ENCODE results near the gene NEU4. TPM values are rescaled to one million over a fixed set of nuclear protein-coding genes. Genes with fewer than 3 reads are reported as not detected.
"Not testable (repeated sequence)": the region's sequence is repeated elsewhere in the genome, so short reads cannot be mapped to it uniquely, and the experiment has no call there.

NEU4 gene
- 10 to 100 TPM in 1 of 12 donors, 1 to 10 TPM in 10, not detected in 1; 2.3 to 27.3 (median 4.5) TPM for polyA plus RNA-seq (ENCODE audit: insufficient read length in 12 of 12)
- long read RNA-seq, donor 1, transcript NEU4-205 (4 exons, 2,273 nt) = major isoform, 6 of 8 reads
- long read RNA-seq, donor 1, partial matches to known transcripts = 0 of 8 reads
- long read RNA-seq, donor 1, other reads (novel, unspliced or antisense) = 0 of 8 reads
- long read RNA-seq, donor 2, partial matches to known transcripts = 0 of 6 reads
- long read RNA-seq, donor 2, other reads (novel, unspliced or antisense) = 0 of 6 reads
- long read RNA-seq, donor 3, partial matches to known transcripts = 0 of 2 reads
- long read RNA-seq, donor 3, other reads (novel, unspliced or antisense) = 0 of 2 reads
- long read RNA-seq, donor 4 = 0 reads
- long read RNA-seq, donor 5, partial matches to known transcripts = 0 of 6 reads
- long read RNA-seq, donor 5, other reads (novel, unspliced or antisense) = 0 of 6 reads
- long read RNA-seq, donor 6 = 0 reads
- long read RNA-seq, donor 7 = 0 reads
- long read RNA-seq, donor 8, partial matches to known transcripts = 0 of 4 reads
- long read RNA-seq, donor 8, other reads (novel, unspliced or antisense) = 0 of 4 reads
- long read RNA-seq, donor 9 = 0 reads
- long read RNA-seq, donor 10, partial matches to known transcripts = 0 of 3 reads
- long read RNA-seq, donor 10, other reads (novel, unspliced or antisense) = 0 of 3 reads
- long read RNA-seq, donor 11, partial matches to known transcripts = 0 of 2 reads
- long read RNA-seq, donor 11, other reads (novel, unspliced or antisense) = 0 of 2 reads

GRCh38 chr2:241808721-241809382, at the start of gene NEU4:
NEU4 (plus strand) TSS chr2:241809193; CDS start chr2:241814485, 5,292 bp downstream.
- no peak for DNase-seq

- not testable (repeated sequence) for DNase-seq
Observed at GRCh38 chr2:241759893-241760292, 49.1 kb upstream of the NEU4 start.

- DNase-seq = no peak
Observed at GRCh38 chr2:241760301-241760771, 48.7 kb upstream of the NEU4 start.

- DNase-seq = no peak
Observed at GRCh38 chr2:241762321-241762932, 46.6 kb upstream of the NEU4 start.

GRCh38 chr2:241762933-241763369, 46.0 kb upstream of the NEU4 start:
- DNase-seq = no peak

- no peak for DNase-seq
Observed at GRCh38 chr2:241763551-241764274, 45.3 kb upstream of the NEU4 start.

GRCh38 chr2:241764275-241765241, 44.4 kb upstream of the NEU4 start:
- DNase-seq = no peak

GRCh38 chr2:241767464-241768250, 41.3 kb upstream of the NEU4 start:
- DNase-seq = no peak

- DNase-seq = no peak
Observed at GRCh38 chr2:241768251-241768711, 40.7 kb upstream of the NEU4 start.

GRCh38 chr2:241768850-241769249, 40.1 kb upstream of the NEU4 start:
- no peak for DNase-seq

- DNase-seq = no peak
Observed at GRCh38 chr2:241769819-241770184, 39.2 kb upstream of the NEU4 start.

GRCh38 chr2:241770185-241770935, 38.6 kb upstream of the NEU4 start:
- no peak for DNase-seq

- DNase-seq = no peak
Observed at GRCh38 chr2:241770936-241771285, 38.1 kb upstream of the NEU4 start.

- peak; percentile 65 for DNase-seq
Observed at GRCh38 chr2:241771286-241772062, 37.5 kb upstream of the NEU4 start.

- DNase-seq = no peak
Observed at GRCh38 chr2:241772063-241772499, 36.9 kb upstream of the NEU4 start.

- DNase-seq = no peak
Observed at GRCh38 chr2:241773511-241774418, 35.2 kb upstream of the NEU4 start.

Measured in muscle of arm (tissue), 14 donors.